OCI-LY3 (cell line): ENCODE measurements around the gene TMEM98.

Experiments used
- H2AFZ ChIP-seq: fragments of 200-600, 300-600 bp; shearing (Covaris generic); 2 replicates; pipeline ENCODE4 v1.6.0; 2014; ENCODE audit warnings: antibody characterized with exemption, low read depth, low read length
- H3K27ac ChIP-seq: fragments of 200-600, 300-600 bp; sonication (generic); 2 replicates; pipeline ENCODE4 v1.5.1; 2014; ENCODE audit warnings: mild to moderate bottlenecking, low read length, moderate library complexity, mixed read lengths
- H3K27me3 ChIP-seq: fragments of 200-600, 300-600 bp; sonication (generic); 2 replicates; pipeline ENCODE4 v1.6.1; 2014; ENCODE audit warnings: low read depth, low read length, mixed read lengths
- H3K36me3 ChIP-seq: fragments of 200-600, 300-600 bp; sonication (generic); replicated peaks from 2 replicates; pipeline ENCODE3; 2014; ENCODE audit warnings: low read depth, low read length, mixed read lengths
- H3K4me1 ChIP-seq: fragments of 300-600, 200-600 bp; sonication (generic); 2 replicates; pipeline ENCODE4 v1.6.1; 2014; ENCODE audit warnings: low read length, mixed read lengths
- H3K4me2 ChIP-seq: fragments of 200-600, 300-600 bp; sonication (generic); 2 replicates; pipeline ENCODE4 v1.6.1; 2014; ENCODE audit warnings: low read length, mixed read lengths
- H3K4me3 ChIP-seq: fragments of 300-600, 200-600 bp; sonication (generic); 2 replicates; pipeline ENCODE4 v1.5.1; 2014; ENCODE audit warnings: antibody characterized with exemption, mild to moderate bottlenecking, low read length, moderate library complexity
- H3K79me2 ChIP-seq: fragments of 300-600, 200-600 bp; shearing (Covaris generic); 2 replicates; pipeline ENCODE4 v1.6.1; 2014; ENCODE audit warnings: mild to moderate bottlenecking, low read length, mixed read lengths
- H3K9ac ChIP-seq: fragments of 300-600, 200-600 bp; shearing (Covaris generic); 2 replicates; pipeline ENCODE4 v1.6.0; 2014; ENCODE audit warnings: mild to moderate bottlenecking, low read length, moderate library complexity
- H3K9me3 ChIP-seq: fragments of 200-600, 300-600 bp; shearing (Covaris generic); 2 replicates; pipeline ENCODE4 v1.6.1; 2014; ENCODE audit warnings: low read length, mixed read lengths; ENCODE audit not compliant: insufficient read depth
- H4K20me1 ChIP-seq: fragments of 200-600, 300-600 bp; sonication (generic); 2 replicates; pipeline ENCODE4 v1.6.1; 2016; ENCODE audit warnings: low read length, mixed read lengths; ENCODE audit not compliant: insufficient read depth
- EZH2phosphoT487 ChIP-seq: fragments of 200-600 bp; shearing (Covaris generic); IDR thresholded peaks from 2 replicates; pipeline ENCODE4 v1.6.1; 2018; ENCODE audit warnings: antibody characterized with exemption, mixed run types, low read depth
- TF ChIP-seq, protein P1 (sequence below): fragments of 200-600, 300-600 bp; sonication (generic); IDR thresholded peaks from 2 replicates; pipeline ENCODE4 v1.5.1; 2014; ENCODE audit warnings: antibody characterized with exemption, low read length, low read depth

Gene TMEM98

DNA sequence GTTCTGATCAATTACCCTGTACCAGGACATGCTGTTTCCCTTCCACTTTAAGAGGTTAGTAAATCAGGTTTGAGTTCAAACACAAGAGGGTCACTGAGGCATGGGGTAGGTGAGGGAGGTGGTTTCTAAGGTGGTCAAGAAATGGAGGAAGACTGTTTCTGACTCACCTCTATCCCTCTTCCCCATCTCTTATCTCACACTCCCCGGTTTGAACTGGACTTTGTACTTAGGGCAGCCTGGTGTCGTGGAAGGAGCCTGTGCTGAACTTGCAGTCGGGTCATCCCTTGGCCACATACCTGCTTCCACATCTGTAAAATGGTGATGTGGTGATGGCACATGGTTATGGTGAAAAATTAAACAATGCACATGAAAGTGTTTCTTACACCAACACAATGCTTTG is 17.2 kb upstream of the TMEM98 start:
- Histone ChIP-seq H2AFZ (peak overlapping the region; percentile 100; the same call in 1 of the 2 replicates), H3K79me2 (no peaks in the 10 kb centered on the region), H3K4me2 (no peak overlapping the region), H3K9me3 (no peaks in the 10 kb centered on the region), H3K27ac (no peak overlapping the region), H4K20me1 (no peaks in the 10 kb centered on the region), H3K36me3 (no peaks in the 10 kb centered on the region), H3K27me3 (no peaks in the 10 kb centered on the region), H3K9ac (no peak overlapping the region), H3K4me1 (peaks cover 14% of the 10 kb centered on the region), H3K4me3 (no peak overlapping the region)
- no peak for TF ChIP-seq EZH2phosphoT487

DNA sequence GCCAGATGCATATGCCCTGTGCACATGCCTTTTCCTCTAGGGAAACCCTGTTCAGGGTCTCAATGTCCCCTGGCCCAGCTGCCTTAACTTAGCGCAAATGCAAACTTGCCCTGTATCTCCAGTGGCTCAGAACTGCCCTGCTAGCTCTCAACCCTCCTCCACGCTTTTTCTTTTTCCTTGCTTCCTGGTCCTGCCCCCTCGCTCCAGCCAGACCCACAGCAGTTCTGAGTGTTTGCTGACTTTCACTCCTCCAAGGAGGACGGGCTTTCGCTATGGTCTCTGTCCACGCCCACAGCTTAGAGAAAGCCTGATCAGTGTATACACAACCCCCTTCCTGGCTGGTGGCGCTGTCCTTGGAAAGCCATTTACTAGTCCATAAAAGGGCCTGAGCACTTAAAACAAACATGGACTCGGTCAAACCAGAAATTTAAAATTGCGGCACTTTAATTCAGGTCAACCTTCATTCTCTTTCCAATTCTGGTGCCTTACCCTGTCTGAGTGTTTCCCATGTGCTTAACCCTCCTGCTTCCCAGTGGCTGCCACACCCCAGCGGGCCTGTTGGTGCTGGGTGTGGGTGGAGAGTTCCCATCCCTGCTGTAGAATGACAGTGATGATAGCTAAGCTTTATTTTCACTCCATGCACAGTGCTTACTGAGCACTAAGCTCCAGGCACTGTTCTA is 15.6 kb upstream of the TMEM98 start:
- Histone ChIP-seq H3K9ac (no peak overlapping the region), H3K4me3 (no peak overlapping the region), H3K9me3 (no peaks in the 10 kb centered on the region), H3K27me3 (no peaks in the 10 kb centered on the region), H3K4me1 (peaks cover 14% of the 10 kb centered on the region), H3K27ac (no peak overlapping the region), H3K36me3 (no peaks in the 10 kb centered on the region), H4K20me1 (no peaks in the 10 kb centered on the region), H3K4me2 (no peak overlapping the region), H3K79me2 (no peaks in the 10 kb centered on the region), H2AFZ (no peak overlapping the region)
- TF ChIP-seq EZH2phosphoT487 = no peak
- TF ChIP-seq, protein P1, sequence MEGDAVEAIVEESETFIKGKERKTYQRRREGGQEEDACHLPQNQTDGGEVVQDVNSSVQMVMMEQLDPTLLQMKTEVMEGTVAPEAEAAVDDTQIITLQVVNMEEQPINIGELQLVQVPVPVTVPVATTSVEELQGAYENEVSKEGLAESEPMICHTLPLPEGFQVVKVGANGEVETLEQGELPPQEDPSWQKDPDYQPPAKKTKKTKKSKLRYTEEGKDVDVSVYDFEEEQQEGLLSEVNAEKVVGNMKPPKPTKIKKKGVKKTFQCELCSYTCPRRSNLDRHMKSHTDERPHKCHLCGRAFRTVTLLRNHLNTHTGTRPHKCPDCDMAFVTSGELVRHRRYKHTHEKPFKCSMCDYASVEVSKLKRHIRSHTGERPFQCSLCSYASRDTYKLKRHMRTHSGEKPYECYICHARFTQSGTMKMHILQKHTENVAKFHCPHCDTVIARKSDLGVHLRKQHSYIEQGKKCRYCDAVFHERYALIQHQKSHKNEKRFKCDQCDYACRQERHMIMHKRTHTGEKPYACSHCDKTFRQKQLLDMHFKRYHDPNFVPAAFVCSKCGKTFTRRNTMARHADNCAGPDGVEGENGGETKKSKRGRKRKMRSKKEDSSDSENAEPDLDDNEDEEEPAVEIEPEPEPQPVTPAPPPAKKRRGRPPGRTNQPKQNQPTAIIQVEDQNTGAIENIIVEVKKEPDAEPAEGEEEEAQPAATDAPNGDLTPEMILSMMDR = no peak

DNA sequence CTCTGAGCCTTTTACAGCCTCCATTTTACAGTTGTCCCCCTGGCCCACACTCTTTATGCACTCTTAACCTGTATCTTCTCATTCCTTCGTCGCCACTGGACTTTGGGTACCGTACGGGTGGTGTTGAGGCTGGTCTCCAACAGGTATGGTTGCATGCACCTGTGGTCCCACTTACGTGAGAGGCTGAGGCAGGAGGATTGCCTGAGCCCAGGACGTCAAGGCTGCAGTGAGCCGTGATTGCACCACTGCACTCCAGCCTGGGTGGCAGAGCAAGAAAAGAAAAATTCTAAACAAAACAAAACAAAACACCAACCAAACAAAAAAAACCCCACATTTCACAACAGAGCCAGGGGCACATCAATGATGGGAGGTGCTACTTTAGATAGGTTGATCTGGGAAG is 14.4 kb upstream of the TMEM98 start:
- H3K9me3 ChIP-seq = no peaks in the 10 kb centered on the region
- H3K4me2 ChIP-seq = no peak overlapping the region
- peaks cover 14% of the 10 kb centered on the region for H3K4me1 ChIP-seq
- H3K9ac ChIP-seq = no peak overlapping the region
- H4K20me1 ChIP-seq = no peaks in the 10 kb centered on the region
- no peaks in the 10 kb centered on the region for H3K27me3 ChIP-seq
- H3K79me2 ChIP-seq = no peaks in the 10 kb centered on the region
- TF ChIP-seq, protein P1 = no peak
- no peak for TF ChIP-seq EZH2phosphoT487
- H3K36me3 ChIP-seq = no peaks in the 10 kb centered on the region
- H3K4me3 ChIP-seq = no peak overlapping the region
- no peak overlapping the region for H2AFZ ChIP-seq
- no peak overlapping the region for H3K27ac ChIP-seq

DNA sequence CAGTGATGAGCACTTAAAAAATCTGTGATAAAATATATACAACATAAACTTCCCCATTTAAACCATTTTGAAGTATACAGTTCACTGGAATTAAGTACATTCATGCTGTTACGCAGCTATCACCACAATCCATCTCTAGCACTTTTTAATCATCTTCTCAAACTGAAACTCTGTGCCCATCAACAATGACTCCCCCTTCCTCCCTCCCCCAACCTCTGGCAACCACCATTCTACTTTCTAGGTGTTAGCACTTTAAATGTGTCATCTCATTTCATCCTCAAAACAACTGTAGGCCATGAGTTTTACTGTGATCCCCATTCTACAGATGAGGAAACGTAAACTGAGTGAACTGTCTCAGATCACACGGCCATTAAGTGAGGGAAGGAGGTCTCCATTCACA is 13.8 kb upstream of the TMEM98 start:
- Histone ChIP-seq H4K20me1 (no peaks in the 10 kb centered on the region), H2AFZ (no peak overlapping the region), H3K4me1 (peaks cover 14% of the 10 kb centered on the region), H3K27me3 (no peaks in the 10 kb centered on the region), H3K27ac (no peak overlapping the region), H3K9ac (no peak overlapping the region), H3K9me3 (no peaks in the 10 kb centered on the region), H3K4me2 (no peak overlapping the region), H3K4me3 (no peak overlapping the region), H3K79me2 (no peaks in the 10 kb centered on the region), H3K36me3 (no peaks in the 10 kb centered on the region)
- no peak for TF ChIP-seq EZH2phosphoT487
- TF ChIP-seq, protein P1 = no peak
